Activated gamma-delta T cell treated with anti-CD3 and anti-CD28 coated beads, Interleukin-2, amount 50 U/mL, for 16 hours (primary cell): ENCODE results near the gene HLA-B.

ENCODE experiments used
- DNase-seq: peaks from one replicate; pipeline ENCODE4 v3.0.0-alpha.2; 2020; ENCODE audit warnings: low read depth

HLA-B gene

DNA sequence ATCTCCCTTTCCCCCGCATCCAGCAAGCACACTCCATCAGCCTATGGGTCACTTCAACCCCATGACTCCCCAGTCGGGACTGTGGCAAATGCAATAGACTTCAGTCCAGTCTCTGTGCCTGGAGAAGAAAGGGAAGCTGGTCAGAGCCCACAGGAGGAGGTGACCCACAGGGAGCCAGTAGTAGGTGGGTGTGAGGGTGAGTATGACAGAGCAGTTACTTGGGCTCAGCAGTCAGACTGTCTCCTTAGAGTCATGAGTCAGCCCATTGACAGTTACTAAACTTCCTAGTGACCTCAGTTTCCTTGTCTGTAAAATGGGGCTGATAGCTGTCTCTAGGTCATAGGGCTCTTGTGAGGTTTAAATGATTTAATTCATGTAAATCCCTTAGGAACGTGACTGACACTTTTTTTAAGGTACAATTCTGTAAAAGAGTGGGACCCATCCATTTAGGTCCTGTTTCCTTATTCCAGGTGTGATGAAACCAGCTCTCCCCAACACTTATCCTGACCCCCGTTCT, 51.2 kb downstream of the HLA-B start:
- no peak for DNase-seq

GRCh38 chr6:31304683-31305082, 52.3 kb downstream of the HLA-B start:
- DNase-seq, result no peak
